ENCODE data around the gene RAB28.

The RAB28 gene

GRCh38 chr4:13349096-13349495 is 135.0 kb downstream of the RAB28 start:
- CTCF ChIA-PET: no interaction called here
- DNase-seq (ENCODE audit: low read depth, low spot score): no peak
- POLR2A ChIA-PET: no interaction called here
- TF ChIP-seq, protein P1, sequence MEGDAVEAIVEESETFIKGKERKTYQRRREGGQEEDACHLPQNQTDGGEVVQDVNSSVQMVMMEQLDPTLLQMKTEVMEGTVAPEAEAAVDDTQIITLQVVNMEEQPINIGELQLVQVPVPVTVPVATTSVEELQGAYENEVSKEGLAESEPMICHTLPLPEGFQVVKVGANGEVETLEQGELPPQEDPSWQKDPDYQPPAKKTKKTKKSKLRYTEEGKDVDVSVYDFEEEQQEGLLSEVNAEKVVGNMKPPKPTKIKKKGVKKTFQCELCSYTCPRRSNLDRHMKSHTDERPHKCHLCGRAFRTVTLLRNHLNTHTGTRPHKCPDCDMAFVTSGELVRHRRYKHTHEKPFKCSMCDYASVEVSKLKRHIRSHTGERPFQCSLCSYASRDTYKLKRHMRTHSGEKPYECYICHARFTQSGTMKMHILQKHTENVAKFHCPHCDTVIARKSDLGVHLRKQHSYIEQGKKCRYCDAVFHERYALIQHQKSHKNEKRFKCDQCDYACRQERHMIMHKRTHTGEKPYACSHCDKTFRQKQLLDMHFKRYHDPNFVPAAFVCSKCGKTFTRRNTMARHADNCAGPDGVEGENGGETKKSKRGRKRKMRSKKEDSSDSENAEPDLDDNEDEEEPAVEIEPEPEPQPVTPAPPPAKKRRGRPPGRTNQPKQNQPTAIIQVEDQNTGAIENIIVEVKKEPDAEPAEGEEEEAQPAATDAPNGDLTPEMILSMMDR (IDR thresholded peaks at IDR 0.05; ENCODE audit: insufficient read depth, low read length, missing control alignments): no peak
- no peak overlapping the region for H3K4me3 ChIP-seq (ENCODE audit: low read depth, low read length)

- CTCF ChIA-PET: no interaction called here
- TF ChIP-seq, protein P1 (IDR thresholded peaks at IDR 0.05; ENCODE audit: insufficient read depth, low read length, missing control alignments): no peak
- POLR2A ChIA-PET: no interaction called here
- no peak overlapping the region for H3K4me3 ChIP-seq (ENCODE audit: low read depth, low read length)
- DNase-seq (ENCODE audit: low read depth, low spot score): no peak
These were observed 135.9 kb downstream of the RAB28 start for GRCh38 chr4:13348216-13348615.

- DNase-seq (ENCODE audit: low read depth, low spot score): no peak
- no peak overlapping the region for H3K4me3 ChIP-seq (ENCODE audit: low read depth, low read length)
- CTCF ChIA-PET: no interaction called here
- POLR2A ChIA-PET: no interaction called here
- TF ChIP-seq, protein P1 (IDR thresholded peaks at IDR 0.05; ENCODE audit: insufficient read depth, low read length, missing control alignments): no peak
These were observed 136.5 kb downstream of the RAB28 start for GRCh38 chr4:13347517-13348125.

DNA sequence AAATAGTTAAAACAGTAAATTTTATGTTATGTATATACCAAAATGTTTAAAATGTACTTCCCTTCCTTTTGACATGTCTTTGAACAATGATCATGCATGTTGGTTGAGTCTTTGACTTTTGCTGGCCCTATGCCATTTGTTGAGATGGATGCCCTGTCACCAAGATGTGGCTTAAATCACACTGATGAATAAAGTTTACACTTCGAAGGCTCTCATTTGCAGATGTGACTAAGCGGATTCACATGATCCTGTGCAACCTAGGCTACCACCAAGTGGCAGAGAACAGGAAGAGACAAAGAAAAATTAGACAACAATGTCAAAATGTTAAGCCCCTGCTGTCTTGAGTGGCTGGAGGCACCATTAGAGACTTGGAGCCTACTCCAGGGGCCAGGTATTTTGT is 139.9 kb downstream of the RAB28 start:
- CTCF ChIA-PET: no interaction called here
- TF ChIP-seq, protein P1 (IDR thresholded peaks at IDR 0.05; ENCODE audit: insufficient read depth, low read length, missing control alignments): no peak
- DNase-seq (ENCODE audit: low read depth, low spot score): no peak
- POLR2A ChIA-PET: no interaction called here
- no peak overlapping the region for H3K4me3 ChIP-seq (ENCODE audit: low read depth, low read length)

DNA sequence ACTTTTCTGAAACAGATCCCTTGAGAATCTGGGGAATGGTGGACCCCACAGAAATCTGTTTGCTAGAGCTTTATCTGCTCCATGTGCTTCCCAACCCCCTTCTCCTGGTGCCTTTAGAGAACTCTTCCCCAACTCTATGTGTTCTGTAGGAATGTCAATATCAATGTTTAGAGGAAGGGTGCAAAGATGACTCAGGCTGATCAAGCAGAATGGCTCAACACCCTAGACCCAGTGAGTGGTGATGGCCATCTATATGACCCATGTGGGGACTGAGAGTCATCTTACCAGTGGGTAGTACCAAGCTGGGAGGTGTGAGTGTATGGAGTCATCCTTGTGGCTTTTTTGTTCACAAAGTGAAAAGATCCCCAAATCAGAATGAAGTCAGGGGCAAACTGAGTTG is 143.5 kb downstream of the RAB28 start:
- DNase-seq (ENCODE audit: low read depth, low spot score): no peak
- ChIA-PET CTCF (no interaction called here), POLR2A (no interaction called here)
- no peak overlapping the region for H3K4me3 ChIP-seq (ENCODE audit: low read depth, low read length)
- TF ChIP-seq, protein P1 (IDR thresholded peaks at IDR 0.05; ENCODE audit: insufficient read depth, low read length, missing control alignments): no peak

- CTCF ChIA-PET: no interaction called here
- DNase-seq (ENCODE audit: low read depth, low spot score): no peak
- H3K4me3 ChIP-seq (ENCODE audit: low read depth, low read length): no peak overlapping the region
- POLR2A ChIA-PET: no interaction called here
- TF ChIP-seq, protein P1 (IDR thresholded peaks at IDR 0.05; ENCODE audit: insufficient read depth, low read length, missing control alignments): no peak
These were observed 152.3 kb downstream of the RAB28 start for GRCh38 chr4:13331827-13332226.

All from AG04449 (cell line).